HK-2 (cell line): ENCODE data around the gene PGM3.
A peak's percentile ranks its signal among the peaks of the same experiment; 100 is the strongest.

Experiments
- DNase-seq: peaks from one replicate; pipeline ENCODE4 v3.0.0-alpha.2; 2018; ENCODE audit not compliant: unreplicated experiment

Gene PGM3

GRCh38 chr6:83183082-83183828 lies 9.8 kb downstream of the PGM3 start:
- peak; percentile 64 for DNase-seq

- no peak for DNase-seq
Observed at GRCh38 chr6:83182114-83182513, 11.0 kb downstream of the PGM3 start.

DNA sequence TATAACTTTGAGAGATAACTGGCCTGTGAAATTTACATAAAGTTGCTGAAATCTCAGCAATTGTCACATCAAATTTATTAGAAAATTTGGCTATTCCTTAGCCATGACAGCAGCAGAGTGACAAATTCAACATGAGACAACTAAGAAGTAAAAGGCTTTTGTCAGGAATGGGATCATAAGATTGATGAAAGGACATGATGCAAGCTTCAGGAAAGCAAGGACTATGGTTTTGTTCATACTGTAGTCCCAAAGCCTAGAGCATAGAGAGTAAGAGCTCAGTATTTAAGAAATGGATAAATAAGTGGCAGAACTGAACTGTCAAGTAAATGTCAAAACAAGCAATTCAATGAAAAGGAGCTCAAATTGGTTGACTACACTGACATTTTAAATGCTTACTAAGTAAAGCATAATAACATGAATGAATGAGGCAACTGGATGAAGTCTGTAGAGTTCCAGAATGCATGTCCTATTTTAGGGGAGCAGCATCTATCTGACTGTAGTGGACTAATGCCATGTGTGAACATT lies 12.6 kb downstream of the PGM3 start:
- DNase-seq: no peak

DNA sequence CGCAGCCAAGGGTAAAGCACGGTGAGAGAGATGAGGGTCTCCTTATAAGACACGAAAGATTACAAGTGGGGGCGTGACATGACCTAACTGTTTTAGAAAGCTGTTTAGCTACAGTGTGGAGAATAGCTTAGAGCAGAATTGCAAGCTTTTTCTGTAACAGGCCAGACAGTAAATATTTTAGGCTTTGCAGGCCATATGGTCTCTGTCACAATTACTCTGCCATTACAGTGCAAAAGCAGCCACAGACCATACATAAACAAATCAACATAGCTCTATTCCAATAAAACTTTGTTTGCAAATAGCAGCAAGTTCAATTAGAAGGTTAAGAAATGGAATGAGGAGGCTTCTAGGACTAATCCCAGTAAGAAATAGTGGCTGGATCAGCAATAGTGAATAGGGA lies 16.8 kb downstream of the PGM3 start:
- DNase-seq: no peak

GRCh38 chr6:83169511-83169910 lies 23.6 kb downstream of the PGM3 start:
- DNase-seq: no peak

- no peak for DNase-seq
Observed at GRCh38 chr6:83169106-83169505, 24.0 kb downstream of the PGM3 start.

- DNase-seq: no peak
Observed at GRCh38 chr6:83168556-83168955, 24.5 kb downstream of the PGM3 start.

GRCh38 chr6:83167726-83168278 lies 25.3 kb downstream of the PGM3 start:
- no peak for DNase-seq

DNA sequence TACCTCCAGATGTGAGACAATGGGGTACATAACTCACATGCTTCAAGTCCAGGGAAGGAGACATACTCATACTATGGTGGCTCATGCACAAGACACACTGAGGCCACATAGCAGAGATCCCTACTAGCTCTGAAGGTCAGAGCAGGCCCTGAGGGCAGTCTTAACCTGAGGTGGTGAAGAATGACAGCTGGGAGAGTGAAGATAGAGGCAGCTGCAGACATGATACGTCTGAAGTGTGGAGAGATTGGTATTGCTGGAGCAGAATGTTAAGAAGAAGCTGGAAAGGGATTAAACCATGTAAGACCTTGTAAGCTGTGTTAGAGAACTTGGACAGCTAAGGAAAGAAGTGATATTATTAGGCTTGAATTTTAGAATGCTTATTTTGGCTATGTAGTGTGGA lies 32.9 kb downstream of the PGM3 start:
- no peak for DNase-seq

- no peak for DNase-seq
Observed at GRCh38 chr6:83155794-83156193, 37.3 kb downstream of the PGM3 start.

DNA sequence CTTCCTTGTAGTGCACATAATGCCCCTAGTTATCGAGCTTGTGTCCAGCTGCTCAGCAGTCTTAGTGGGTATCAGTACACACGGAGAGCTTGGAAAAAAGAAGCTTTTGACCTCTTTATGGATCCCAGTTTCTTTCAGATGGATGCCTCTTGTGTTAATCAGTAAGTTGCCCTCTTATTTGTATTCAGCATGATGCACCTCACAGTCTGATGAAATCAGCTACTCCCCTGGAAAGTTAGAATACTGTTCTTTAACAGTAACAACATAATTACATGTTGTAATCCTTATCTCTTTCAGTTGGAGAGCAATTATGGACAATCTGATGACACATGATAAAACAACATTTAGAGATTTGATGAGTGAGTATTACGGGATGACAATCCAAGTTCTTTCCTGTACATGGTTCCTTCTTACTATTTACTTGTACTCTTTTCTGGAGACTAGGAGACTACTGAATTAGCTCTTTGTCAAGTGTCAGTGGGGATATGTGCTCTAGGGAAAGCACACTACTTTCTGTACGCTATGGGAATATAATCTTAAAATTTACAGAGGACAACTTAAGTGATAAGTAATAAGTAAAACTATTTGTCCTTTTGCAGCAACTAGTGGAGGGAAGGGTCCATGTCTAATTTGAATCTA lies 39.1 kb downstream of the PGM3 start:
- DNase-seq: no peak

GRCh38 chr6:83152913-83153312 lies 40.2 kb downstream of the PGM3 start:
- DNase-seq: no peak

DNA sequence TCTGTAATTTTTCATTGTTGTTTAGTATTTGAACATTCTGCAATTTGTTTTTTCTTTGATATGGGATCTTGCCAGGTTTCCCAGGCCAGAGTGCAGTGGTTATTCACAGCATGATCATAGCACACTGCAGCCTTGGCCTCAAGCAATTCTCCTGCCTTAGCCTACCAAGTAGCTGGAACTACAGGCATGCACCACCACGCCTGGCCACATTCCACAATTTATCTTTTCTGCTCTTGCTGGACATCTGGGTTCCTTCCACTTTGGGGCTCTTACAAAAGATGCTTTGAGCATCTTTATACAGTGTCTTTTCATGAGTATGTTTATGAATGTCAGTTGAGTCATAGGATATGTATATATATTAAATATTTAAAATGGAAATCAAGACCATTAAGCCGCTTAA lies 42.0 kb downstream of the PGM3 start:
- DNase-seq: no peak

GRCh38 chr6:83138758-83139157 lies 54.3 kb downstream of the PGM3 start:
- DNase-seq: no peak

- no peak for DNase-seq
Observed at GRCh38 chr6:83138118-83138722, 54.8 kb downstream of the PGM3 start.

DNA sequence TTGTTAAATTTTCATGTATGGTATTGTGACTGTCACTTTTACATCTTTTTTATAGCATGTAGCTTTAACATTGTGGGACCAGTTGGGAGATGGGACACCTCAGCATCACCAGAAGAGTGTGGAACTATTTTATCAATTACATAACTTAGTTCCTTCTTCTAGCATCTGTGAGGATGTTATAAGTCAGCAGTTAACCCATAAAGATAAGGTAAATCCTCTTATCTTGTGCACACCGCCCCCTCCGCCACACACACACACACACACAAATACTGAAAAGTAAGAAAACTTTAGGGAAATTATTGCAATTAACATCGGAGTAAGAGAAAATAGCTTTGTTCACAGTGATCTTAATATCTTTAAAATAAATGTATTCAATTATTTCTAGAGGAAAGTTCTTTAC lies 60.9 kb downstream of the PGM3 start:
- DNase-seq: no peak

DNA sequence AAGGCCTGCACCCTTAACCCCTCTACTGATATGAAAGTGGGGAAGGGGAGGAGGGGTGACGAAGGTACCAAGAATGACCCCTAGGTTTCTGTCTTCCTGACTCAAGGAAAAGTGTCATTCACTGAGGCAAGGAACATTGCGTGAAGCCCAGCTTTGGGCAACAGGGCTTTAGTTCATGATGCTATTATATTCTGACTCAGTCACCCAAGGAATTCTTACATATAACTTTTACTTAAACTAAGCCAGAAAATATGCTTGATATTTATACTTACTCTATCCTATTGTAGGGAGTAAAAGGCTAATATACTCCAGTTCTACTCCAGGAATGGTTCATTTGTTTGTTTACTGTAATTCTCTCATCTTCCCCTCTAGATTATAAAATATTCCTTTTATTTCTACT lies 65.1 kb downstream of the PGM3 start:
- no peak for DNase-seq

- no peak for DNase-seq
Observed at GRCh38 chr6:83127258-83127657, 65.8 kb downstream of the PGM3 start.

DNA sequence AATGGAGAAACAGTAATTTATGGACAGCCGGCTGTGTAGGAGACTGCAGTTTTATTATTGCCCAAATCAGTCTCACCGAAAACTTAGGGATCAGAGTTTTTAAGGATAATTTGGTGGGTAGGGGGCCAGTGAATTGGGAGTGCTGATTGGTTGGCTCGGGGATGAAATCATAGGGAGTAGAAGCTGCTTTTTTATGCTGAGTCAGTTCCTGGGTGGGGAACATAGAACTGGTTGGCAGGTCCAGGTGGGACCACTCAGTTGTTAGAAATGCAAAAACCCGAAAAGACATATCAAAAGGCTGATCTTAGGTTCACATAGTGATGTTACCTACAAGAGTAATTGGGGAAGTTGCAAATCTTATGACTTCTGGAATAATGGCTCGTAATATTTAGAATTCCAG lies 66.3 kb downstream of the PGM3 start:
- no peak for DNase-seq

DNA sequence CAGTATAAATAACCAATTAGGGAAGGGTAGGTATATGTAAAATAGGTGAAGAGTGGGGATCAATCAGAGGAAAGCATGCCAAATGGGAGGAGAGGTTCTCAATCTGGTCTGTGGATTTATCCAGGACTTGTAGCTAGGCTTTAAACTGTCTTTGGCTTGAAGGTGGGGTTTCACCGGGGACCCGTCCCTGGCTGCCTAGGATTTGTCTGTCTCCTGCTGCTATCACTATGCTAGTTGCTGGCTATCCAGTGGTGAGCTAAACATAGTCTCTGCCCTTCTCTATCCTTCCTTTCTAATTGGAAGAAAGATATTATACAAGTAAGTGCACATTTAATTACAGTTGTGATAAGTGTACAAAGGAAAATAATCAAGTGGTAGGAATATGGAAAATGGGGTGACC lies 66.8 kb downstream of the PGM3 start:
- DNase-seq: no peak

DNA sequence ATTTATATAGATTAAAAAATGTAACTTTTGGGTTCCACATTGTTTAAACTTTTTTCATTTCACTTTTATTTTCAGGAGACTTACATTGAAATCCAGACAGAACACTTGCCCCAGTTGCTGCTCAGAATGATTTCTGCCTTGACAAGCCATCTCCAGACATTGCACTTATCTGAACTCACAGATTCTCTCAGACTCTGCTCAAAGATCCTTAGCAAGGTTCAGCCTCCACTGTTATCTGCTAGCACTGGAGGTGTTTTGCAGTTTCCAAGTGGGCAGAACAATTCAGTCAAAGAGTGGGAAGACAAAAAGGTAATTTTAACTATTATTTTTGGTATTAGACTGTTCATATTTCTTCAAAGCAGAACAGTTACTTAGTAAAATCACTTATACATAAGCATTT lies 67.6 kb downstream of the PGM3 start:
- no peak for DNase-seq

- DNase-seq: no peak
Observed at GRCh38 chr6:83124553-83124952, 68.5 kb downstream of the PGM3 start.
